HG03196 (cell line): ENCODE results near the gene FBLN5.

Source experiments
- ATAC-seq: cut with Tn5 transposase; IDR thresholded peaks from one replicate; pipeline ENCODE4 v1.9.1; 2021; ENCODE audit not compliant: unreplicated experiment

The FBLN5 gene

GRCh38 chr14:91946622-91947474 lies 646 bp downstream of the FBLN5 start:
- no peak for ATAC-seq

GRCh38 chr14:91945751-91946621 lies 1.5 kb downstream of the FBLN5 start:
- ATAC-seq = no peak

DNA sequence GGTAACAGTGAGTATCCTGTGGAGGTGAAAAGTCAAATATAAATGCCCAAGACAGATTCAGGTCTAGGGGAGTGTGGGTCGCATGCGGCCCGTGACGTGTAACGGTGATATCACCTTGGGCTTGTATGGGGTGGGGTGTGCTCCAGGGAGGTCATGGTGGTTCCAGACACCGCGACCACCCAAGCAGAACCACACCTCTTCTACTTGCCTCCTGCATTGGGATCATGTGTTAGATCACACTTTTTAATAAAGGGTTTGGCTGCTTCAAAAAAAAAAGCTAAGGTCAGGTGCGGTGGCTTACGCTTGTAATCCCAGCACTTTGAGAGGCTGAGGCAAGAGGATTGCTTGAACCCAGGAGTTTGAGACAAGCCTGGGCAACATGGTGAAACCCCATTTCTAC lies 4.5 kb downstream of the FBLN5 start:
- no peak for ATAC-seq

- no peak for ATAC-seq
Measured at GRCh38 chr14:91942128-91942527, 5.4 kb downstream of the FBLN5 start.

DNA sequence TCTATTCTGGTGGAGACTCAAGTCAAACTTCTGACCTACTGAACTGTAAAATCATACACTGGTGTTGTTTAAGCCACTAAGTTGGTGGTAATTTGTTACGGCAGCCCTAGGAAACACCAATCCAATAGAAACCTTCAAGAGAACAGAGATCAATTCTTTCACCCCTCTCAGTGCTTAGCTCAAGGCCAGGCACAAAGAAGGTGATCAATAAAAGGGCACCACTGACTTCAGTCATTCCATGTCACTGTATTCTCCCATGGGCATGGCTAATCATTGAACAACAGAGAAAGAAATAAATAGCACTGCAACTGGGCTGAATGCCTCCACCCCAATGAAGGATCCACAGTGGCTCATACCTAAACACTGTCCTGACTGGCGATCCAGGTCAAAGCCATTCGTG lies 7.3 kb downstream of the FBLN5 start:
- no peak for ATAC-seq

- no peak for ATAC-seq
Measured at GRCh38 chr14:91935586-91935985, 11.9 kb downstream of the FBLN5 start.

DNA sequence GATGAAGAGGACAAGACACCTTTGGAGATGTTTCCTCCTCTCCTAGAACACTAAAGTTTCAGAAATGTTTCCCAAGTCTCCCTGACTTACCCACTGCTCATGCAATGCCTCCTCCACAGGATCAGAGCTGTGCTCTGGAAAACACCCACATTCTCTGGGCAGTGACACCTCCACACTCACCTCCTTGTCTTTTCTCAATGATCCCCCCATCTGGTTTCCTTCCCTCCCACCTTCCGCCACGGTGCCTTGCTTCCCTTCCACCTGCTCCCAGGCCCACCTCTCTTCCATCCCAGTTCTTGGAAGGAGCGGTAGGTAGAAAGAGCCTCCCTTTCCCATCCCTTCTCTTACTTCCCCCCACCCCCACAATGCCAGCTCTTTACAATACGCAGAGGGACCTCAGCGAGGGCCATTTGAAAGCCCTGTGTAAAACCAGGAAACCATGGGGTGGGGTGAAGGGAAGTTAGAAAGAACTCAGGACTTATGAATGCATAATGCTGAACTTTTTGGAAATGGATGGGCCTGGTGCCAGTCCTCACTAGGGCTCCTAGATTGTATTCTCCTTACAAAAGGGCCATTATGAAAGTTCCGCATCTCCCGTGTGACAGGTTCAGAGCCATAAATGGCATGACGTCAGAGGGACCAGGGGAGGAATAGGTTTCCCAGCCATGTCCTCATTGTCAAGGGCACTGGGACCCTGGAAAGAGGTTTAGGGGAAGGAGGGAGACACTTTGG lies 12.8 kb downstream of the FBLN5 start:
- ATAC-seq = no peak

- ATAC-seq = no peak
Measured at GRCh38 chr14:91931478-91932088, 15.9 kb downstream of the FBLN5 start.

DNA sequence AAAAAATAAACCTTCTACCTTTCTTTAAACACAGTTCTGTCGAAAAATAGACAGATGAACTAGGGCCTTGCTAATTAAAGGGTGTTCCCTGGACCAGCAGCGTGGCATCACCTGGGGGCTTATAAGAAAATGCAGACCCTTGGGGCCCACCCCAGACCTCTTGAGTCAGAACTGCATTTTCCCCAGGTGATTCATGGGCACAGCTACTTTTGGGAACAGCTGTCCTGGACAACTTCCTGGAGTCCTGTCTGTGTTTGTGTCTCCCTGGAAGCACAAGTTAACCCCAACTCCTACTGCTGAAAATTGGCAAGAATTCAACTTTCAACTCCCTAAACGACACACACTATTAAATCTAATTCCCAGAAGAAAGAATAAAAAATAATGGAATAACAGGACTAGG lies 17.8 kb downstream of the FBLN5 start:
- ATAC-seq = no peak

- no peak for ATAC-seq
Measured at GRCh38 chr14:91927800-91928199, 19.7 kb downstream of the FBLN5 start.

DNA sequence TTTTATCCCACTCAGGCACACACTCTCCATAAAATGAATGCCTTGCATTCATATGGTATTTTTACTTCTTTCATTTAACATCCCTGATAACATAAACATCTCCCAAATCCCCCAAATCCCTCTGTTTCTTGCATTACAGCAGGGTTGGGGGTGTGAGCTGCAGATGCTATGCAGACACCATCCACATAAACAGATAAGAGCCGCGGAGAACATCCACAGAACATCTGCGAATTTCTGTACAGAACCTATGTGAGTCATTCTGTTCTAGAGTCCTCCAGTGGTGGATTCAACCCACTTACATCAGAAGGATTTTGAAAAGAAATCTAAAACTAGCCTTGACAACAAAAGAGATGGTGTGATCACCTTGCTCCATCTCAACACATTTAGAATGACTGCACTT lies 20.3 kb downstream of the FBLN5 start:
- ATAC-seq = no peak

DNA sequence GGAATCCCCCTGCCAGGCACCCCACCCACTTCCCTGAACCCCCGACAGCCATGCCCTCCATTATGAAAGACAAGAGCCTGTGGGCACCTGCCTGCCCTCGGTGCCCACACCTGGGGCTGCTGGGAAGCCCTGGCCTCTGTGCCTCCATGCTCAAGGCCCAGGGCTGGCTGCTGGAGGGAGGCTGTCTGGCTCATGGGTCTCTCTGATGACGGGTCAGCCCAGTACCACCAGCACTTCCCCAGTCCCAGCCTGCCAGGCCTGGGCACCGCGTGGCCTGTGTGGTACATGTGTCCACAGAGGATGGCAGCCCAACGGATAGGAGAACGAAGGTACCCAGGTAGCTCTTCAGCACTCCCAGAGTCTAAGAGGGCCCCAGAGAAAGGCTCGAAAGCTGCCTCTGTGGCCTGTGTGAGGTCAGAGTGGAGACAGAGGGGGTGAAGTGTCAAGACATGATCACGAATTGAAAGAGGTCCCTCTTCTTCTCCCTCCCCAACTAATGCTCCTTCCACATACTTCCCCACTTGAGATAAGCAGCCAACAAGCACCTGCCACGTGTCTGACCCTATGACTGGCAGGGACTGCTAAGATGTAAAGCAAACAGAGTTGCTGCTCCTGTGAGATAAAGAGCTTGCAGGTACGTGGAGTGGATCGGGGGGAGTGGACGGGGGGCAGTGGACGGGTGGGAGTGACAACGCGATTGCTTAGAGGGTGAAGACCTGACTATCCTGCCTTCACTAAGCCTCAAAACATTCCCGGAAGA lies 21.2 kb downstream of the FBLN5 start:
- no peak for ATAC-seq

DNA sequence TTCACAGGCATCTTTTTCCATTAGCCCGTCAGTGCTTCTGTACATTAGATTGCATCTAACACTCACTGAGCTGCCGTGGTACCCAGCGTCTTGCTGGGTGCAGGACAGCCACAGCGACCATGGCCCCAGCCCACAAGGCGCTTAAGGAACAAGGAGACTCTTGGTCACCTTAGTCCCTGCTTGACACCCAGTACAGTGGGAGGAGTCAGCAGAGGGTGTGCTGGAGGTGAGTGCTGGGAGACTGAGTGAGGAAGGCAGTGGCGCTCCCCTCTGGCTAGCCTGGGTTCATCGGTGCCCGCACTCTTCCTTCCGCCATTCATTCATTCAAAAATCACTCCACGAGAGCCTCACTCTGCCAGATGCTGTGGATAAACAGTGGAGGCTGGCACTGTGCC lies 21.8 kb downstream of the FBLN5 start:
- ATAC-seq = no peak

DNA sequence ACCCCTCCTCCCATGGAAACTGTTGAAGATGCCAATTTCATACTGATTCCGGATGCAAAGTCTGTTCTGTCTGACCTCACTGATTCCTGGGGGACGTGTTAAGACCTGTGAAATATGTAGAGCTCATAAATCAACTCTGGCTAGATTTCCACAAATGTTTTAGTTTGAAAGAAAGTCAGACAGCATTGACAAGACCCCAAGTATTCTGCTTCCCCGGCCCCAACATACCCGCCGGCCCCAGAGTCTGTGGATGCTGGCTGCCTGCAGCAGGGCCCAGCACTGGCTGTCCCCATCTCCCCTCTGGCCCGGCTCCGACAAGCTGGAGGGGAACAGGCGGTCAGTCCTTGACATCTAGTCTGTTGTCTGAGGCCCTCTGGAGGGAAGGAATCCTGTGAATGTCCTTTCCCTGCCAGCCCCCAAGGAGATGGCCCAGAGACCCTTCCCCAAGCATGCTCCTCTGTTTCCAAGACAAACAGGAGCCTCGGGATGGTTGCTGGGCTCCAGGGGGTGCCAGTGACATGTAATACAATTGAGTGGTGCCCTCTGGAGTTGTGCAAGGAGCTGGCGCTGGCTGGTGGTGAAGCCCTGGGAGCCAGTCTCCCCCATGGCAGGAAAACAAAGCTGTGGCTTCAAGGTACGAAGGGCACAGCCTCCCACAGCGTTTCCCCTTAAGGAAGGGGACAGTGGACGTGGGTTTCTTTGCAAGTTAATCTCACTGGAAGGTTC lies 22.3 kb downstream of the FBLN5 start:
- no peak for ATAC-seq

GRCh38 chr14:91920526-91920925 lies 27.0 kb downstream of the FBLN5 start:
- ATAC-seq = no peak

DNA sequence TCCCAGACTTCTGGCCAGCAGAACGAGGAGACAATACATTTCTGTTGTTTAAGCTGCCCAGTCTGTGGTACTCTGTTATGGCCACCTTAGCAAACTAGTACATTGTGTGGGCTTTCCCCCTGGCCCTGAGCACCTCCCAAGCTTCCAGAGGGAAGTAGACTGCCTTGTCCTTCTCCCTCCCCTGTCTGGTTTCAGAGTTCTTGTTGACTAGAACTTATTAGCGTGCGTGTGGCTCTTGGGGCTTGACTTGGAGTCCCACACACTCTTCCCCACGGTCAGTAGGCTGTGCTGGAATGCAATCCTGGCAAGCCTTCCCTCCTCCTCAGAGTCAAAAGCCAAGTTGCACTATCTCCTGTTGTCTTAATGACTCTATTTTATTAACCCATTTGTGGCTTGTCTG lies 27.7 kb downstream of the FBLN5 start:
- no peak for ATAC-seq

DNA sequence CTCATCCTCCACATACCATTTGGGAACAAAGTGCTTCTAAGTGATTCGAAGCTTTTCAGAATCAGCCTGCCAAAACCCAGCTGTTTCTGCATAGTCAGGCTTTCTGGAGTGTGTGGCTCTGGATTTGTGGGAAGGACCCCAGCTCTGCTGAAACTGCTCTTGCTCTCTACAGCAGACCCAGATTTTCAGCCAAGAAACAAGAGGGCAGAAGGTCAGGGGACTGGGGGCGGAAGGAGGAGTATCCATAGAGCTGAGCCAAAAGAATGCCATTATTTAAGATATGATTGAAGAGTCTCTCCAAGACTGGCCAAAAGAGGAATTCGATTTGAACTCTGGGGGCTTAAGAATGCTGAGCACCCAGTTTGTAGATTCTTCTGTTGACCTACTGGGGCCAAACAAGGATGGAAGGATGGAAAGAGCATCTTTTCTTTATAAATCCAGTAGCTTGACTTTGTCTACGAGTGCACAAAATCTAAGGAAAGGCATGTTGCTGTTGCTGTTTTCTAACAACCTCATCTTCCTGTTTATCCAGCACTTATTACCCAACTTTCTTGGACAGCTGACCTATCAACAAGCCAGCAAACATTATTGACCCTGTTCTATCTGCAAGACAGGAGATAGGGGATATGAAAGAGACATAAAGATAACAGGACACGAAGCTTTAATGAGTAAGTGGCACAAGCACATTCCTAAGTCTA lies 29.2 kb downstream of the FBLN5 start:
- no peak for ATAC-seq

DNA sequence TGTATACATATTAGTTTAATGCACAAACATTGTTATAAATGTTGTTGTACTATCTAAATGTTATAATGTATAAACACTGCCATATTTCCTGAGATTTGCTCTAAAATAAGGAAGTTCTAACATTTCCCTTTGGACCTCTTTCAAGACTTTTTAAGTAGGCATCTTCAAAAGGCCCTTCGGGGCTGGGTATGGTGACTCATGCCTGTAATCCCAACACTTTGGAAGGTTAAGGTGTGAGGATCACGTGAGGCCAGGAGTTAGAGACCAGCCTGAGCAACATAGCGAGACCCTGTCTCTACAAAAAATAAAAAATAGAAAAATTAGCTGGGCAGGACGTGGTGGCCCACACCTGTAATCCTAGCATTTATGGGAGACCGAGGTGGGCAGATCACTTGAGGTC lies 35.5 kb downstream of the FBLN5 start:
- ATAC-seq = no peak

- ATAC-seq = no peak
Measured at GRCh38 chr14:91911474-91912032, 35.9 kb downstream of the FBLN5 start.
